ENCODE data around the gene BBIP1. TPM values are rescaled to one million over a fixed set of nuclear protein-coding genes. Genes with fewer than 3 reads are reported as not detected.

BBIP1 gene
- total RNA-seq, 1 experiment from 2014 or later, result 19.0 TPM

DNA sequence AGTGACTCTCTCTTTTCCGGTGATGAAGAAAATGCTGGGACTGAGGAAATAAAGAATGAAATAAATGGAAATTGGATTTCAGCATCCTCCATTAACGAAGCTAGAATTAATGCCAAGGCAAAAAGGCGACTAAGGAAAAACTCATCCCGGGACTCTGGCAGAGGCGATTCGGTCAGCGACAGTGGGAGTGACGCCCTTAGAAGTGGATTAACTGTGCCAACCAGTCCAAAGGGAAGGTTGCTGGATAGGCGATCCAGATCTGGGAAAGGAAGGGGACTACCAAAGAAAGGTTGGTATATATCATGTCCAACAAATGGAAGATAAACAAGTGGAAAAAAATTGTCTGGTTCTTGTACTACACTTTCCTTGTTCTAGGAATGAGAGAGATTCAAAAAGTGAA is 37.7 kb downstream of the BBIP1 start (continued):
- TF ChIP-seq, protein P1, sequence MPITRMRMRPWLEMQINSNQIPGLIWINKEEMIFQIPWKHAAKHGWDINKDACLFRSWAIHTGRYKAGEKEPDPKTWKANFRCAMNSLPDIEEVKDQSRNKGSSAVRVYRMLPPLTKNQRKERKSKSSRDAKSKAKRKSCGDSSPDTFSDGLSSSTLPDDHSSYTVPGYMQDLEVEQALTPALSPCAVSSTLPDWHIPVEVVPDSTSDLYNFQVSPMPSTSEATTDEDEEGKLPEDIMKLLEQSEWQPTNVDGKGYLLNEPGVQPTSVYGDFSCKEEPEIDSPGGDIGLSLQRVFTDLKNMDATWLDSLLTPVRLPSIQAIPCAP (CRISPR knock-in tag; IDR thresholded peaks at IDR 0.05), result no peak
- no peak for TF ChIP-seq SOX15 (CRISPR knock-in tag; IDR thresholded peaks at IDR 0.05)
- TF ChIP-seq, protein P2, sequence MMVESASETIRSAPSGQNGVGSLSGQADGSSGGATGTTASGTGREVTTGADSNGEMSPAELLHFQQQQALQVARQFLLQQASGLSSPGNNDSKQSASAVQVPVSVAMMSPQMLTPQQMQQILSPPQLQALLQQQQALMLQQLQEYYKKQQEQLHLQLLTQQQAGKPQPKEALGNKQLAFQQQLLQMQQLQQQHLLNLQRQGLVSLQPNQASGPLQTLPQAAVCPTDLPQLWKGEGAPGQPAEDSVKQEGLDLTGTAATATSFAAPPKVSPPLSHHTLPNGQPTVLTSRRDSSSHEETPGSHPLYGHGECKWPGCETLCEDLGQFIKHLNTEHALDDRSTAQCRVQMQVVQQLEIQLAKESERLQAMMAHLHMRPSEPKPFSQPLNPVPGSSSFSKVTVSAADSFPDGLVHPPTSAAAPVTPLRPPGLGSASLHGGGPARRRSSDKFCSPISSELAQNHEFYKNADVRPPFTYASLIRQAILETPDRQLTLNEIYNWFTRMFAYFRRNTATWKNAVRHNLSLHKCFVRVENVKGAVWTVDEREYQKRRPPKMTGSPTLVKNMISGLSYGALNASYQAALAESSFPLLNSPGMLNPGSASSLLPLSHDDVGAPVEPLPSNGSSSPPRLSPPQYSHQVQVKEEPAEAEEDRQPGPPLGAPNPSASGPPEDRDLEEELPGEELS (CRISPR knock-in tag; IDR thresholded peaks at IDR 0.05), result no peak
- TF ChIP-seq, protein P3, sequence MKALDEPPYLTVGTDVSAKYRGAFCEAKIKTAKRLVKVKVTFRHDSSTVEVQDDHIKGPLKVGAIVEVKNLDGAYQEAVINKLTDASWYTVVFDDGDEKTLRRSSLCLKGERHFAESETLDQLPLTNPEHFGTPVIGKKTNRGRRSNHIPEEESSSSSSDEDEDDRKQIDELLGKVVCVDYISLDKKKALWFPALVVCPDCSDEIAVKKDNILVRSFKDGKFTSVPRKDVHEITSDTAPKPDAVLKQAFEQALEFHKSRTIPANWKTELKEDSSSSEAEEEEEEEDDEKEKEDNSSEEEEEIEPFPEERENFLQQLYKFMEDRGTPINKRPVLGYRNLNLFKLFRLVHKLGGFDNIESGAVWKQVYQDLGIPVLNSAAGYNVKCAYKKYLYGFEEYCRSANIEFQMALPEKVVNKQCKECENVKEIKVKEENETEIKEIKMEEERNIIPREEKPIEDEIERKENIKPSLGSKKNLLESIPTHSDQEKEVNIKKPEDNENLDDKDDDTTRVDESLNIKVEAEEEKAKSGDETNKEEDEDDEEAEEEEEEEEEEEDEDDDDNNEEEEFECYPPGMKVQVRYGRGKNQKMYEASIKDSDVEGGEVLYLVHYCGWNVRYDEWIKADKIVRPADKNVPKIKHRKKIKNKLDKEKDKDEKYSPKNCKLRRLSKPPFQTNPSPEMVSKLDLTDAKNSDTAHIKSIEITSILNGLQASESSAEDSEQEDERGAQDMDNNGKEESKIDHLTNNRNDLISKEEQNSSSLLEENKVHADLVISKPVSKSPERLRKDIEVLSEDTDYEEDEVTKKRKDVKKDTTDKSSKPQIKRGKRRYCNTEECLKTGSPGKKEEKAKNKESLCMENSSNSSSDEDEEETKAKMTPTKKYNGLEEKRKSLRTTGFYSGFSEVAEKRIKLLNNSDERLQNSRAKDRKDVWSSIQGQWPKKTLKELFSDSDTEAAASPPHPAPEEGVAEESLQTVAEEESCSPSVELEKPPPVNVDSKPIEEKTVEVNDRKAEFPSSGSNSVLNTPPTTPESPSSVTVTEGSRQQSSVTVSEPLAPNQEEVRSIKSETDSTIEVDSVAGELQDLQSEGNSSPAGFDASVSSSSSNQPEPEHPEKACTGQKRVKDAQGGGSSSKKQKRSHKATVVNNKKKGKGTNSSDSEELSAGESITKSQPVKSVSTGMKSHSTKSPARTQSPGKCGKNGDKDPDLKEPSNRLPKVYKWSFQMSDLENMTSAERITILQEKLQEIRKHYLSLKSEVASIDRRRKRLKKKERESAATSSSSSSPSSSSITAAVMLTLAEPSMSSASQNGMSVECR (CRISPR knock-in tag; IDR thresholded peaks at IDR 0.05; ENCODE audit: borderline replicate concordance), result no peak

DNA sequence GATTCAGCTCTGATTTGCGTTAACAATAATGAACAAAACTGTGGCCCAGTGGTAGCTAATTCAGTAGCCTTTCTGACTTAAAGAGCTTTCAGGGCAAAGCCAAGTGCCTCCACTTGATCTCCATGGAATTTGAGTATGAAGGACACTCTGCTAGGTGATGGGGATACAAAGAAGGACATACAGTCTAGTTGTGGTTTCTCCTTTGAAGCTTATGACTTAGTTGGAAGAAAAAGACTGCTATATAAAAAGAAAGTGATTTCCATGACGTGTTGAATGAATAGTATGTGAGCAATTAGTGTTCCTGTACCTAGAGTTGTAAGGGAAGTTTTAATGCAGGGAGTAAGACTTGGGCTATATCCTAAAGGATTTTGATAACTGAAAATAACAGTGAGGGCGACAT is 39.0 kb downstream of the BBIP1 start:
- ATAC-seq (no peak), DNase-seq (ENCODE audit: low spot score) (no peak)
- H3K36me3 Mint-ChIP-seq, result peaks cover 8% of the 10 kb centered on the region
- no peaks in the 10 kb centered on the region for H3K4me1 Mint-ChIP-seq
- no peaks in the 10 kb centered on the region for H3K9me3 Mint-ChIP-seq
- H3K4me3 Mint-ChIP-seq, result no peak overlapping the region
- ChIA-PET POLR2A (interaction anchor here (0.6 kb wide), 1 partner anchor 8 kb away, joined by 3 read pairs; the partner anchor contains the start of gene PDCD4), CTCF (interaction anchor here (0.7 kb wide), 1 partner anchor 199 kb away, joined by 3 read pairs; no protein-coding TSS in a partner anchor)
- TF ChIP-seq, protein P4, sequence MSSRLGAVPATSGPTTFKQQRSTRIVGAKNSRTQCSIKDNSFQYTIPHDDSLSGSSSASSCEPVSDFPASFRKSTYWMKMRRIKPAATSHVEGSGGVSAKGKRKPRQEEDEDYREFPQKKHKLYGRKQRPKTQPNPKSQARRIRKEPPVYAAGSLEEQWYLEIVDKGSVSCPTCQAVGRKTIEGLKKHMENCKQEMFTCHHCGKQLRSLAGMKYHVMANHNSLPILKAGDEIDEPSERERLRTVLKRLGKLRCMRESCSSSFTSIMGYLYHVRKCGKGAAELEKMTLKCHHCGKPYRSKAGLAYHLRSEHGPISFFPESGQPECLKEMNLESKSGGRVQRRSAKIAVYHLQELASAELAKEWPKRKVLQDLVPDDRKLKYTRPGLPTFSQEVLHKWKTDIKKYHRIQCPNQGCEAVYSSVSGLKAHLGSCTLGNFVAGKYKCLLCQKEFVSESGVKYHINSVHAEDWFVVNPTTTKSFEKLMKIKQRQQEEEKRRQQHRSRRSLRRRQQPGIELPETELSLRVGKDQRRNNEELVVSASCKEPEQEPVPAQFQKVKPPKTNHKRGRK (CRISPR knock-in tag; IDR thresholded peaks at IDR 0.05; ENCODE audit: borderline replicate concordance), result no peak
- TF ChIP-seq, protein P5, sequence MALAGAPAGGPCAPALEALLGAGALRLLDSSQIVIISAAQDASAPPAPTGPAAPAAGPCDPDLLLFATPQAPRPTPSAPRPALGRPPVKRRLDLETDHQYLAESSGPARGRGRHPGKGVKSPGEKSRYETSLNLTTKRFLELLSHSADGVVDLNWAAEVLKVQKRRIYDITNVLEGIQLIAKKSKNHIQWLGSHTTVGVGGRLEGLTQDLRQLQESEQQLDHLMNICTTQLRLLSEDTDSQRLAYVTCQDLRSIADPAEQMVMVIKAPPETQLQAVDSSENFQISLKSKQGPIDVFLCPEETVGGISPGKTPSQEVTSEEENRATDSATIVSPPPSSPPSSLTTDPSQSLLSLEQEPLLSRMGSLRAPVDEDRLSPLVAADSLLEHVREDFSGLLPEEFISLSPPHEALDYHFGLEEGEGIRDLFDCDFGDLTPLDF (CRISPR knock-in tag; IDR thresholded peaks at IDR 0.05), result no peak
- TF ChIP-seq ATF1 (CRISPR knock-in tag; IDR thresholded peaks at IDR 0.05) (no peak), FOXK1 (CRISPR knock-in tag; IDR thresholded peaks at IDR 0.05) (no peak), HMGA2 (CRISPR knock-in tag; IDR thresholded peaks at IDR 0.05) (no peak), GRHL2 (CRISPR knock-in tag; IDR thresholded peaks at IDR 0.05; ENCODE audit: insufficient replicate concordance, severe bottlenecking) (no peak), ESRRA (CRISPR knock-in tag; IDR thresholded peaks at IDR 0.05; ENCODE audit: borderline replicate concordance) (no peak), OVOL2 (CRISPR knock-in tag; IDR thresholded peaks at IDR 0.05; ENCODE audit: borderline replicate concordance) (no peak), MYBL2 (CRISPR knock-in tag; IDR thresholded peaks at IDR 0.05) (no peak)
- TF ChIP-seq, protein P6, sequence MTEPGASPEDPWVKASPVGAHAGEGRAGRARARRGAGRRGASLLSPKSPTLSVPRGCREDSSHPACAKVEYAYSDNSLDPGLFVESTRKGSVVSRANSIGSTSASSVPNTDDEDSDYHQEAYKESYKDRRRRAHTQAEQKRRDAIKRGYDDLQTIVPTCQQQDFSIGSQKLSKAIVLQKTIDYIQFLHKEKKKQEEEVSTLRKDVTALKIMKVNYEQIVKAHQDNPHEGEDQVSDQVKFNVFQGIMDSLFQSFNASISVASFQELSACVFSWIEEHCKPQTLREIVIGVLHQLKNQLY (CRISPR knock-in tag; IDR thresholded peaks at IDR 0.05), result no peak
- H3K27me3 Mint-ChIP-seq (ENCODE audit: low read depth), result no peaks in the 10 kb centered on the region
- H3K27ac Mint-ChIP-seq, result no peak overlapping the region
